HEK293T (cell line): ENCODE measurements around the gene GDF10.

Experiments
- CTCF ChIA-PET: fragments of 350-600 bp; formaldehyde crosslinking; extraction: SDS; loops from one replicate; lab custom pipeline; 2021; ENCODE audit warnings: antibody characterized with exemption, inconsistent platforms; lab: Yijun Ruan, JAX
- POLR2A ChIA-PET: fragments of 350-600 bp; formaldehyde crosslinking; extraction: SDS; loops from one replicate; lab custom pipeline; 2020; ENCODE audit warnings: antibody characterized with exemption, inconsistent platforms; lab: Yijun Ruan, JAX
- DNase-seq: peaks from one replicate; pipeline ENCODE4 v3.0.0; 2012; ENCODE audit warnings: mixed read lengths; ENCODE audit errors: extremely low spot score
- ARNT ChIP-seq: fragments of 450-650 bp; IDR thresholded peaks from 2 replicates; pipeline ENCODE4 v1.6.1; 2017; ENCODE audit warnings: mild to moderate bottlenecking
- BHLHE40 ChIP-seq: fragments of 450-650 bp; IDR thresholded peaks from 2 replicates; pipeline ENCODE4 v1.6.1; 2016; ENCODE audit warnings: mild to moderate bottlenecking, moderate library complexity, borderline replicate concordance
- CTBP1 ChIP-seq: fragments of 450-650 bp; IDR thresholded peaks from 2 replicates; pipeline ENCODE4 v1.6.1; 2016; ENCODE audit warnings: borderline replicate concordance
- ELF4 ChIP-seq: fragments of 450-650 bp; IDR thresholded peaks from 2 replicates; pipeline ENCODE4 v1.6.1; 2017; ENCODE audit warnings: antibody characterized with exemption
- FOXA1 ChIP-seq: fragments of 450-650 bp; IDR thresholded peaks from 2 replicates; pipeline ENCODE4 v1.6.1; 2016; ENCODE audit warnings: mild to moderate bottlenecking
- FOXK2 ChIP-seq: fragments of 450-650 bp; IDR thresholded peaks from 2 replicates; pipeline ENCODE4 v1.6.1; 2016; ENCODE audit warnings: mild to moderate bottlenecking
- FOXM1 ChIP-seq: fragments of 450-650 bp; IDR thresholded peaks from 2 replicates; pipeline ENCODE4 v1.6.1; 2017; ENCODE audit warnings: mild to moderate bottlenecking, borderline replicate concordance
- HDGF ChIP-seq: fragments of 450-650 bp; IDR thresholded peaks from 2 replicates; pipeline ENCODE4 v1.6.1; 2017; ENCODE audit warnings: antibody characterized with exemption, borderline replicate concordance
- L3MBTL2 ChIP-seq: fragments of 450-650 bp; conservative IDR thresholded peaks from 2 replicates; pipeline ENCODE4 v1.6.1; 2016; ENCODE audit warnings: mild to moderate bottlenecking
- LEF1 ChIP-seq: fragments of 450-650 bp; IDR thresholded peaks from 2 replicates; pipeline ENCODE4 v1.6.1; 2017; ENCODE audit warnings: mild to moderate bottlenecking, borderline replicate concordance
- NFRKB ChIP-seq: fragments of 450-650 bp; IDR thresholded peaks from 2 replicates; pipeline ENCODE4 v1.6.1; 2016; ENCODE audit warnings: mild to moderate bottlenecking, moderate library complexity
- SP1 ChIP-seq: fragments of 450-650 bp; IDR thresholded peaks from 2 replicates; pipeline ENCODE4 v1.6.1; 2017
- SUZ12 ChIP-seq: fragments of 450-650 bp; IDR thresholded peaks from 2 replicates; pipeline ENCODE4 v1.6.1; 2016; ENCODE audit warnings: mild to moderate bottlenecking
- TARDBP ChIP-seq: fragments of 450-650 bp; IDR thresholded peaks from 2 replicates; pipeline ENCODE4 v1.6.1; 2016
- ZNF384 ChIP-seq: fragments of 450-650 bp; IDR thresholded peaks from 2 replicates; pipeline ENCODE4 v1.6.1; 2016
- TF ChIP-seq, protein P1 (sequence below): fragments of 450-650 bp; IDR thresholded peaks from 2 replicates; pipeline ENCODE4 v1.6.1; 2016

Gene GDF10

DNA sequence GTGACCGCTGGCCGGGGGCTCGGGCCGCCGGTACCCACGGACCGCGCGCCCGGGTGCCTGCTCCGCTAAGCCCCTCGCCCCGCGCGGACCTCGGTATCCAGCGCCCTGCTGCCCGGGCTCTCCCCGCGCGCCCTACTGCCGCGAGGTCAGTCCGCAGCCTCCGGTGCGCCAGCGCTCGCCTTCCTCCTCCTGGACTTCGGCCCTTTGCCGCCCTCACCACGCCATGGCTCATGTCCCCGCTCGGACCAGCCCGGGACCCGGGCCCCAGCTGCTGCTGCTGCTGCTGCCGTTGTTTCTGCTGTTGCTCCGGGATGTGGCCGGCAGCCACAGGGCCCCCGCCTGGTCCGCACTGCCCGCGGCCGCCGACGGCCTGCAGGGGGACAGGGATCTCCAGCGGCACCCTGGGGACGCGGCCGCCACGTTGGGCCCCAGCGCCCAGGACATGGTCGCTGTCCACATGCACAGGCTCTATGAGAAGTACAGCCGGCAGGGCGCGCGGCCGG lies 483 bp downstream of the GDF10 start:
- TF ChIP-seq HDGF = no peak
- TF ChIP-seq L3MBTL2 = peak; percentile 69; the same call in 1 of the 2 replicates
- no peak for TF ChIP-seq ELF4
- CTCF ChIA-PET = no interaction called here
- peak; percentile 27 for DNase-seq
- POLR2A ChIA-PET = no interaction called here

DNA sequence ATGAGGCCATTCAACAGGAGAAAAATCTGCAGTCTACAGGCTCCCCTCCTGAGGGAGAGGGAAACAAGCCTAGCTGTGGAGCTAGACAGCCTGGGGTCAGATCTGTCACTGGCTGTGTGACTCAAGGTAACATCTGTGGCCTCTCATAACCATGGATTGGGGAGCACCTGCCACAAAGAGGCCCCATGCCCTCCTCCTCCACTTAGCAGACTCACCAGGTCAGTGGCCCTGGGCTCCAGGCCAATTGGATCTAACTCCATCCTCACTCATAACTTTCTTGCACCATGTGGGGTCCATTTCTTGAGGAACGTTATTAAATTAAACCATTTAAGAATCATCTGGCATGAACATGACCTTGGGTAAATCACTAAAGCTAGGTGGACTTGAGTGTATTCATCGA lies 1.8 kb downstream of the GDF10 start:
- ChIA-PET CTCF (interaction anchor here (0.6 kb wide), 1 partner anchor 246 kb away, joined by 3 read pairs; no protein-coding TSS in a partner anchor), POLR2A (no interaction called here)
- TF ChIP-seq L3MBTL2 = no peak
- TF ChIP-seq, protein P1, sequence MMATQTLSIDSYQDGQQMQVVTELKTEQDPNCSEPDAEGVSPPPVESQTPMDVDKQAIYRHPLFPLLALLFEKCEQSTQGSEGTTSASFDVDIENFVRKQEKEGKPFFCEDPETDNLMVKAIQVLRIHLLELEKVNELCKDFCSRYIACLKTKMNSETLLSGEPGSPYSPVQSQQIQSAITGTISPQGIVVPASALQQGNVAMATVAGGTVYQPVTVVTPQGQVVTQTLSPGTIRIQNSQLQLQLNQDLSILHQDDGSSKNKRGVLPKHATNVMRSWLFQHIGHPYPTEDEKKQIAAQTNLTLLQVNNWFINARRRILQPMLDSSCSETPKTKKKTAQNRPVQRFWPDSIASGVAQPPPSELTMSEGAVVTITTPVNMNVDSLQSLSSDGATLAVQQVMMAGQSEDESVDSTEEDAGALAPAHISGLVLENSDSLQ = no peak
- DNase-seq = no peak

DNA sequence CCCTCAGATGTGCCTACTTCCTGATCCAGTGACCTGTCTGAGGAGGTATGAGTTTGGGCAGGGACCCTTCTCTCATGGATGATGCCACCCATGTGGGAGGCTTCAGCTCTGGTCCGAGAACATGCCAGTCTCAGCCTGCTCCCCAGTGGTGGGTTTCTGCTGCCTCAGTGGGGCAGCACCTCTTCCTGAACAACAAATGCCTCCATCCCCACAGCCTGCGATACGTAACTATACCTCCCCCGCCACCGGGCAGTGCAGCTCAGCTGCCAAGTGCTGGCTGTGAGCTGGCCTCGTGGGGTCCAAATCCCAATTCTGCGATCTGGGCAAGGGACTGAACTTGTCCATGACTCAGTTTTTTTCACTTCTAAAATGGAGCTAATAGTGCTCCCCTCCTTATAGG lies 3.1 kb downstream of the GDF10 start:
- ChIA-PET POLR2A (no interaction called here), CTCF (interaction anchor here (0.6 to 1.2 kb wide), 3 partner anchors 21 to 255 kb away, joined by 3 to 6 read pairs (median 4); no protein-coding TSS in a partner anchor)
- no peak for DNase-seq
- TF ChIP-seq TARDBP (no peak), FOXK2 (no peak), ARNT (no peak), FOXM1 (no peak), BHLHE40 (no peak), SUZ12 (no peak), FOXA1 (no peak), L3MBTL2 (no peak), ELF4 (no peak), NFRKB (no peak), HDGF (no peak), ZNF384 (no peak), CTBP1 (no peak), SP1 (no peak), LEF1 (no peak)
- TF ChIP-seq, protein P1 = no peak

DNA sequence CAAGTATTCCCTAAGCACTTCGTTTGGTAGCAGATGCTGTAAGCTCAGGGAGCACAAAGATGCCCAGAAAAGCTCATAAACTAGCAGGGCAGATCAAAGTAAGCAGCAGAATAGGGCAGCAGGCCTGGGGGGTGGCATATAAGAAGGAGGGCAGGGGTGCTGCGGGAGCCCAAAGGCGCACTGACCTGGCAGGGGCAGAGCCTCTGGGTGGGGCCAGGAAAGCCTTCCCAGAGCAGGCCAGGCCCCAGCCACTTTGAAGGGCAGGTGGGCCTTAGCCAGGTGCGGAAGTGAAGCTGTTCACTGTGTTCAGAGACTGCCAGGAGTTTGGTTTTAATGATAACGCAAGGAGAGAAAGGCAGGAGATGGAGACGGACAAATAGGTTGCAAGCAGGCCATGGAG lies 3.9 kb downstream of the GDF10 start:
- ChIA-PET POLR2A (no interaction called here), CTCF (interaction anchor here (0.6 to 1.2 kb wide), 3 partner anchors 21 to 255 kb away, joined by 3 to 6 read pairs (median 4); no protein-coding TSS in a partner anchor)
- DNase-seq = no peak
- TF ChIP-seq FOXM1 (no peak), ZNF384 (no peak), SP1 (no peak), HDGF (no peak), LEF1 (no peak), ELF4 (no peak), SUZ12 (no peak), TARDBP (no peak), FOXA1 (no peak), NFRKB (no peak), CTBP1 (no peak), ARNT (no peak), L3MBTL2 (no peak), FOXK2 (no peak)
- TF ChIP-seq, protein P1 = no peak

DNA sequence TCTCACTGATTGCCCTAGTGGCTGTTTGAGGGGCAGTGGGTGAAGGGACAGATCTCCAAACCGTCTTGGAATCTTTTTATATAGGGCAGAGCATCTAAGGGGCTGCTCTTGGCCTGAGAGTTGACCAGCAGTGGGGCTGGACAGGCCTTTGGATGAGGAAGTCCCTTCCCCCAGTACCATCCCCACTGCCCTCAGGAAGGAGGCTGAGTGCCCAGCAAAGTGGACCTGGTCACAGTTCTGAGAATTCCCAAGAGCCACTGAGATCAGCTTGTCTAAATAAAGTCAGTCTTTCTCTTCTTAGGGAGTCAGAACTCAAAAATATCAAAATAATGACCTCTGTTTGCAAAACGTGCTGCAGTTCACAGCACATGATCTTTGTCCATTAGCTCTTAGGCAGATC lies 5.6 kb downstream of the GDF10 start:
- no peak for DNase-seq
- ChIA-PET POLR2A (no interaction called here), CTCF (interaction anchor here (2.0 kb wide), 1 partner anchor 258 kb away, joined by 5 read pairs; no protein-coding TSS in a partner anchor)
- TF ChIP-seq LEF1 (no peak), FOXM1 (no peak), TARDBP (no peak), CTBP1 (no peak), HDGF (no peak)
- TF ChIP-seq, protein P1 = no peak

DNA sequence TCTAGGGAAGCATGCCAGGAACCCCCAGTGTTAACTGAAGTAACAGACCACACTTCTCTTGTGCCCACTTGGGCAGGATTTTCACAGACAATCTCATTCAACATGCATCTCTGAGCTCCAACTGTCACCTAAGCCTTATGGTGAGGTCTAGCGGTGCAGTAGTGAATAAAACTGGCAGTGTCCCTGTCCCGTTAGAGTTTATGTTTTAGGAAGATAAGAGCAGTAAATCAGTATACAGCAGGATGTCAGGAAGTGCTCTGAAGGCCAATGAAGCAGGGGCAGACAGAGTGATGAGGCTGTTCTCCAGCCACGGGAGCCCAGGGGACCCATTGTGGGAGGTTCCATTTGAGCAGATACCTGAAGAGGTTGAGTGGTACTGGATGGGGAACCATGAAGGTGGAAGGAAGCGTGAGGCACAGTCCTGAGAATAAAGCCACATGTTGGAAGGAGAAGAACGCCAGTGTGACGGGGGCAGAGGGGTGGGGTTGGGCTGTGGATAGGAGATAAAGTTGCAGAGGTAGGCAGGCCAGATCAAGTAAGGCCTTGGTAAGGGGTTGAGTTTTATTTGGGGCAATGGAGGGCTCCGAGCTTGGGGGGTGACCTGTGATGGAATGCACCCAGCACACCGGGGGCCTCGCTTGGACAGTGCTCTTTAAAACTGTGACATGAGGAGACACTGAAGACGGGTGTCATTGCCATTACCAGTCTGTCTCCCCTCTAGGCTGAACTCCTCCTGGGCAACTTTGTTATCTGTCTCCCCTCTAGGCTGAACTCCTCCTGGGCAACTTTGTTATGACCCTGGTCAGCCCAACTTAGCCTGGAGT lies 6.6 kb downstream of the GDF10 start:
- TF ChIP-seq LEF1 (no peak), NFRKB (no peak), SP1 (no peak)
- TF ChIP-seq, protein P1 = no peak
- ChIA-PET POLR2A (no interaction called here), CTCF (interaction anchor here (1.1 to 2.0 kb wide), 2 partner anchors 259 to 282 kb away, joined by 4 to 5 read pairs; no protein-coding TSS in a partner anchor)
- no peak for DNase-seq
